Measurements from ENCODE around the gene POU2F3. TPM values are rescaled to one million over a fixed set of nuclear protein-coding genes. Genes with fewer than 3 reads are reported as not detected.

POU2F3 gene
- total and polyA plus RNA-seq, 8 donors = 0.18 to 1.9 (median 1.3) TPM; not detected in 2

- no peaks in the 10 kb centered on the region for H3K36me3 ChIP-seq
- peaks cover 12 to 93% (median 73%) of the 10 kb centered on the region in 4 donors for H3K4me1 ChIP-seq
- intact Hi-C loops (cut with DNase I; ENCODE audit: low total_unique reads) = loop anchor here (5.0 kb wide), 1 partner anchor 38 kb away; no protein-coding TSS in a partner anchor
- no peak overlapping the region for H3K27ac ChIP-seq
- no peaks in the 10 kb centered on the region for H3K27me3 ChIP-seq
- peak in 1 of 3 donors; percentile 11 for TF ChIP-seq POLR2AphosphoS5 (IDR thresholded peaks at IDR 0.05)
- TF ChIP-seq CTCF (IDR thresholded peaks at IDR 0.05) = no peak
- H3K4me3 ChIP-seq = no peak overlapping the region
- no peaks in the 10 kb centered on the region for H3K9me3 ChIP-seq
- DNase-seq = peak in 1 of 2 donors; percentile 48
- 43 to 76% (median 48%) methylated on average over 1 of the region's 1 CpG for WGBS, 5 donors
Observed at GRCh38 chr11:120344302-120345004, 104.5 kb downstream of the POU2F3 start.

- no peak overlapping the region for H3K4me3 ChIP-seq
- peak overlapping the region in 1 of 5 donors; percentile 36 for H3K27ac ChIP-seq
- TF ChIP-seq POLR2A (IDR thresholded peaks at IDR 0.05) = no peak
- no peak for DNase-seq
- H3K36me3 ChIP-seq = no peaks in the 10 kb centered on the region
- intact Hi-C loops (cut with DNase I; ENCODE audit: low total_unique reads) = no loop called here
- 24 to 54% (median 37%) methylated on average over 1 of the region's 1 CpG for WGBS, 5 donors
- H3K27me3 ChIP-seq = no peaks in the 10 kb centered on the region
- H3K4me1 ChIP-seq = peaks cover 12 to 91% (median 61%) of the 10 kb centered on the region in 4 donors
- H3K9me3 ChIP-seq = no peaks in the 10 kb centered on the region
Observed at GRCh38 chr11:120346233-120346632, 106.3 kb downstream of the POU2F3 start.

GRCh38 chr11:120350637-120351036 lies 110.7 kb downstream of the POU2F3 start:
- TF ChIP-seq EP300 (IDR thresholded peaks at IDR 0.05) (no peak), POLR2AphosphoS5 (IDR thresholded peaks at IDR 0.05) (no peak), CTCF (IDR thresholded peaks at IDR 0.05) (no peak), POLR2A (IDR thresholded peaks at IDR 0.05) (no peak)
- H3K9me3 ChIP-seq = no peaks in the 10 kb centered on the region
- peaks cover 19 to 93% (median 51%) of the 10 kb centered on the region in 4 donors for H3K4me1 ChIP-seq

GRCh38 chr11:120352405-120352804 lies 112.5 kb downstream of the POU2F3 start:
- DNase-seq = peak in 1 of 2 donors; percentile 49
- TF ChIP-seq EP300 (IDR thresholded peaks at IDR 0.05) (no peak), POLR2A (IDR thresholded peaks at IDR 0.05) (no peak), POLR2AphosphoS5 (IDR thresholded peaks at IDR 0.05) (no peak), CTCF (IDR thresholded peaks at IDR 0.05) (no peak)
- H3K4me1 ChIP-seq = peaks cover 19 to 93% (median 38%) of the 10 kb centered on the region in 4 donors
- H3K36me3 ChIP-seq = peaks cover 0 to 3% (median 0%) of the 10 kb centered on the region in 4 donors
- intact Hi-C loops (cut with DNase I; ENCODE audit: low total_unique reads) = no loop called here
- H3K4me3 ChIP-seq = no peak overlapping the region
- no peaks in the 10 kb centered on the region for H3K27me3 ChIP-seq
- 22 to 68% (median 44%) methylated on average over 6 of the region's 6 CpGs for WGBS, 5 donors
- H3K9me3 ChIP-seq = no peaks in the 10 kb centered on the region
- H3K27ac ChIP-seq = no peak overlapping the region

More at GRCh38 chr11:120350637-120351036, 110.7 kb downstream of the POU2F3 start:
- Histone ChIP-seq H3K27ac (no peak overlapping the region), H3K4me3 (no peak overlapping the region), H3K36me3 (no peaks in the 10 kb centered on the region), H3K27me3 (no peaks in the 10 kb centered on the region)
- intact Hi-C loops (cut with DNase I; ENCODE audit: low total_unique reads) = no loop called here
- DNase-seq = no peak

GRCh38 chr11:120354068-120354467 lies 114.1 kb downstream of the POU2F3 start:
- Histone ChIP-seq H3K4me3 (no peak overlapping the region), H3K27ac (no peak overlapping the region), H3K9me3 (no peaks in the 10 kb centered on the region), H3K27me3 (no peaks in the 10 kb centered on the region), H3K4me1 (peaks cover 19 to 77% (median 34%) of the 10 kb centered on the region in 4 donors), H3K36me3 (peaks cover 0 to 5% (median 0%) of the 10 kb centered on the region in 4 donors)
- intact Hi-C loops (cut with DNase I; ENCODE audit: low total_unique reads) = no loop called here
- TF ChIP-seq POLR2AphosphoS5 (IDR thresholded peaks at IDR 0.05) (no peak), EP300 (IDR thresholded peaks at IDR 0.05) (no peak), CTCF (IDR thresholded peaks at IDR 0.05) (no peak), POLR2A (IDR thresholded peaks at IDR 0.05) (no peak)
- whole genome bisulfite sequencing, 5 donors = 26 to 47% (median 31%) methylated on average over 1 of the region's 1 CpG
- DNase-seq = no peak

Data from stomach (tissue), 9 donors.